ENCODE measurements around the gene TMA7.

DNA sequence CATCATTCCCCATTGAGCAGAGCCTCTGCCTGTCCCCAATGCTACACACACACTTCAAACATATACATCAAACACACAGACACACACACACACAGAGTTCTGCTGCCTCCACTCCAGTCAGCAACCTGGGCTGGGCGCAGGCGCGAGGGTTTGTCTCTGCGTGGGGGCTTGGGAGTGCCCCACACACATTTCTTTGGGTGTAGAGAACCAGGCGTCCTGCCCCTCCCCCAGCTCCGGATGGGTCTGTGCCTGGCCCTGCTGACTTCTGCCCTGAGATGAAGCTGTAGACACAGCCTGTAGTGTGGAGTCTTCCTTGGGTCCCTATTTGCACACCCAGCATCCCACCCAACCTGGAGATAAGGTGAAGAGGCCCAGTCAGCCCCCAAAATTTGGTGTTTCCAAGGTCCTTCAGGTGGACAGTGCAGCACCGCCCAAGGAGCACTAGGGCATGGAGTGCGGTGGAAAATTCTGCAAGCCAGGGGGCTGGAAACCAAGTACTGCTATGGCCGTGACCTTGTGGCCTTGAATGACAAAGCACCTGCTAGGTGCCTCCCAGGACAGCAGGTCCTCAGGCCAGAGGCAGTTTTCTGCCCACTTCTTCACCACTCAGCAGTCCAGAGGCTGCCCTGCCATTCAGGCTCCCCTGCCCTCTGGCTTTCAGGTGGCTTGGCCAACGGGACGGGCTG, 41.2 kb upstream of the TMA7 start:
- TF ChIP-seq CTCF (conservative IDR thresholded peaks at IDR 0.05; ENCODE audit: low read length) (no peak), EZH2phosphoT487 (IDR thresholded peaks at IDR 0.05; ENCODE audit: borderline replicate concordance) (no peak)
